GM21447 (cell line): ENCODE data around the gene DSCAML1.

ENCODE experiments used
- ATAC-seq: cut with Tn5 transposase; IDR thresholded peaks from one replicate; pipeline ENCODE4 v1.9.1; 2021; ENCODE audit not compliant: unreplicated experiment

DSCAML1 gene

GRCh38 chr11:117392979-117393378 is 404.0 kb downstream of the DSCAML1 start:
- ATAC-seq: no peak

- ATAC-seq: no peak
Observed at GRCh38 chr11:117392001-117392690, 404.9 kb downstream of the DSCAML1 start.

GRCh38 chr11:117391181-117391580 is 405.8 kb downstream of the DSCAML1 start:
- no peak for ATAC-seq

- no peak for ATAC-seq
Observed at GRCh38 chr11:117390743-117391142, 406.3 kb downstream of the DSCAML1 start.

- ATAC-seq: no peak
Observed at GRCh38 chr11:117387992-117388755, 408.8 kb downstream of the DSCAML1 start.

GRCh38 chr11:117385906-117386305 is 411.1 kb downstream of the DSCAML1 start:
- no peak for ATAC-seq

GRCh38 chr11:117385471-117385870 is 411.5 kb downstream of the DSCAML1 start:
- no peak for ATAC-seq

- ATAC-seq: no peak
Observed at GRCh38 chr11:117384045-117384444, 413.0 kb downstream of the DSCAML1 start.

GRCh38 chr11:117382746-117383145 is 414.3 kb downstream of the DSCAML1 start:
- ATAC-seq: no peak

GRCh38 chr11:117381481-117382387 is 415.3 kb downstream of the DSCAML1 start:
- no peak for ATAC-seq

GRCh38 chr11:117380676-117381075 is 416.3 kb downstream of the DSCAML1 start:
- no peak for ATAC-seq

- no peak for ATAC-seq
Observed at GRCh38 chr11:117378976-117379865, 417.8 kb downstream of the DSCAML1 start.
